ENCODE data around the gene RPP25L. TPM values are rescaled to one million over a fixed set of nuclear protein-coding genes. Genes with fewer than 3 reads are reported as not detected.

Gene RPP25L
- total and polyA plus RNA-seq, 5 donors = 17.8 to 49.0 (median 33.8) TPM

DNA sequence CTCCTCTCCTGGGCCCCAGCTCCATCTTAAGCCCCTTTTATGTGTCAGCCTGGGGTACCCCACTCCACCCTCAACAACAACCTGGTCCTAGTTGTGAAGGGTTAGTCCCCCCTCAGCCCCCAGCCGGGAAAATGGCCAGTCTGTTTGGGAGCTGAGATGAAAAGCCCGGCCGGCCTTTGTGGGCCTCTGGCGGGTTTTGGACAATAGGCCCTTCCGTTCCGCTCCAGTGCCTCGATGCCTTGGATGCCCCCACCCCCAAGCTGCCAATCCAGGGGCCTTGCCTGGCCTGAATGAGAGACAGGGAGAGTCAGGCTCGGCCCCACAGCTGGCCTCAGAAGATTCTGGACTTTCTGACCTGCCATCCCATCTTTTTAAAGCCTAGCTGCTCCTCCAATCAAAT is 31.5 kb downstream of the RPP25L start:
- Histone ChIP-seq H3K27ac (ENCODE audit: low read length) (no peak overlapping the region), H3K9me3 (ENCODE audit: control insufficient read depth, low read length) (no peaks in the 10 kb centered on the region), H3K4me1 (ENCODE audit: control insufficient read depth, insufficient read depth, low read length) (peaks cover 17% of the 10 kb centered on the region), H3K4me3 (ENCODE audit: low read length) (no peak overlapping the region), H3K27me3 (ENCODE audit: control insufficient read depth, insufficient read depth) (no peaks in the 10 kb centered on the region)
- ATAC-seq = no peak
- intact Hi-C loops (cut with DNase I) = no loop called here
- WGBS = 63% methylated on average over 8 of the region's 8 CpGs
- DNase-seq = no peak

DNA sequence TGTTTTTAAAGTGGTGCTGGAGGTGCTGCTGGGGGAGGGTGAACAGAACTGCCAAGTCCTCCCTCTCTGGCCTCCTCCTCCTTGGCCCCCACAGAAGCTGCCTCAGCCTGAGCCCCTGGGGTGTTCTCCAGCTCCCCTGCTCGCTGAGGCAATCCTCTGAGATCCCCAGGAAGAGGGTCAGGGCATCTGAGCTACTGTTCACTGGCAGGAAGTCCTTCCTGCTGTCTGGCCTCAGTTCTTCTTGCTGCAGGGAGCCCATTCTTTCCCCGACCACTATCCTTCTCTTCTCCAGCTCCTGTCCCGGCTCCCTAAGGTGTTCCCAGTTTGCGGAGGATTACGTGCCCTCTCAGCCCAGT is 32.1 kb downstream of the RPP25L start:
- no peak overlapping the region for H3K4me3 ChIP-seq (ENCODE audit: low read length)
- intact Hi-C loops (cut with DNase I) = no loop called here
- ATAC-seq = peak in 1 of 2 donors; percentile 19
- no peak overlapping the region for H3K27ac ChIP-seq (ENCODE audit: low read length)
- H3K4me1 ChIP-seq (ENCODE audit: control insufficient read depth, insufficient read depth, low read length) = peaks cover 14% of the 10 kb centered on the region
- H3K27me3 ChIP-seq (ENCODE audit: control insufficient read depth, insufficient read depth) = no peaks in the 10 kb centered on the region
- WGBS = 68% methylated on average over 5 of the region's 5 CpGs
- peak in 1 of 3 donors; percentile 54 for DNase-seq
- H3K9me3 ChIP-seq (ENCODE audit: control insufficient read depth, low read length) = no peaks in the 10 kb centered on the region

DNA sequence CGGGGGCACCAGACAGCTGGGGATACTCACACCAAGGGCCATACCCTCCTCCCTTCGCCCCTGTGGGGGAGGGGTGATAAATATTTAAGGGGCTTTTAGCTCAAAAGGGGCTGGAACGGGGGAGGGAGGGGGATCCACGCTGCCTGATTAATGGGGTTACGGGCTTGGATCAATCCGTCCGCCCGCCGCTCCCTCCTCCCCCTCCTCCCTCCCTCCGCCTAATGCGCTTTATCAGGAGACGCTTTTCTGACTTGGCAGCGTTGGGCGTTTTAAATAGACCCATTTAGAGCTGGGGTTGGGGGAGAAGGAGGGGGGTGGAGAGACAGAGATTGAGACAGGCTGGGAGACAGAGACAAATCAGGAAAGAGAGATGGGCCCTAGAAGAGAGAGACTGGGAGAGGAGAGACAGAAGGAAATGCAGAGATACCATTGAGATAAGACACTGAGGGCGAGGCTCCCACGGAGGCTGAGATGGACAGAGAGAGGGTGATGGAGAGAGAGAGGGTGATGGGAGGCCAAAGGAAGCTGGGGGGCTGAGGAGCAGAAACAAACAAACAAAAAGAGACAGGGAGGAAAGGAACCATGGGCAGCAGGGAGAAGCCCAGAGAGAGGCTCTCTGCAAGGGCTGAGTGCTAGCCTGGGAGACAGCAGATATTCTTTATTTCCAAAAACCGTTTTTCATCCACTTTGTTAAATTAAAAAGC is 32.6 kb downstream of the RPP25L start:
- 9% methylated on average over 17 of the region's 17 CpGs for WGBS
- H3K9me3 ChIP-seq (ENCODE audit: control insufficient read depth, low read length) = no peaks in the 10 kb centered on the region
- intact Hi-C loops (cut with DNase I) = no loop called here
- H3K27ac ChIP-seq (ENCODE audit: low read length) = peak overlapping the region; percentile 10
- no peaks in the 10 kb centered on the region for H3K27me3 ChIP-seq (ENCODE audit: control insufficient read depth, insufficient read depth)
- H3K4me3 ChIP-seq (ENCODE audit: low read length) = no peak overlapping the region
- ATAC-seq = peak; percentile 62 to 73
- peaks cover 14% of the 10 kb centered on the region for H3K4me1 ChIP-seq (ENCODE audit: control insufficient read depth, insufficient read depth, low read length)
- peak in 2 of 3 donors; percentile 78 to 81 for DNase-seq

DNA sequence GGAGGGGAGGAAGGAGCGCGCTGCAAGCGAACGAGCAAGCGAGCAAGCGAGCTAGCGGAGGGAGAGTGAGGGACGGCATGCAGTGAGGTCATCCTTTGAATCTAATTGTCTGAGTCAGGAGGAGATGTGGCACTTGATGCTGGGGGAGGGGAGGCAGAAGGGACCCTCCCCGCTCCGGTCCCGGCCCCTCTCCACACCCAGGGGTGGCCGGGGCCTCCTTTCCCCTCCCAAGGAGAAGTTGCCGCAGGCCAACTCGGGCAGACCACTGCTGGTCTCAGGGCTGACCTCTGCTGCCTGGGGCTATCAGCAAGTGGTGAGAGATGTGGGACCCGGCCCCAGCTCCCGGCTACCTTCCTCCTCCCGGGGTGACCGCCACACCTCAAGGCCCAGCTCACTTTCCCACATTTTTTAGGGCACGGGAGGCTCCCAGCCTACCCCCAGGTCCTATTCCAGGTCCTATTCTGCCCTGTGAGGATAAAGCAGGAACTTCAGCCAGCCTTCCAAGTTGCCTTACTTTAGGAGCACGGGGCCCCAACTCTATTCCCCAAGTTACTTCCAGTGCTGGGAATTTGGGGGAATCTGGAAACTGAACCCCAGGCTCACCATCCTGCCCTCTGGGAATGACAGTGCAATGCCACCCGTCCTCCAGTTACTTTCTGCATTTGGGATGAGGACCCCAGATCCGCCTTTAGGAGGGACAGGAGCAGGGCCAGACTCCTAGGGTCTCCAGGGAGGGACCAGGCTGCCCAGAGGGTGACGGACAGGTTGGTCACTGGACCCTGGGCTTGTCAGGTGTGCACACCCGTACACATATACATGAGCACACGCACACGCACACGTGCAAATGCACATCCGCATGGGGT is 33.4 kb downstream of the RPP25L start:
- ATAC-seq (peak; percentile 16 to 60), DNase-seq (peak in 1 of 3 donors; percentile 78)
- intact Hi-C loops (cut with DNase I) = no loop called here
- WGBS = 19% methylated on average over 28 of the region's 28 CpGs
- no peaks in the 10 kb centered on the region for H3K9me3 ChIP-seq (ENCODE audit: control insufficient read depth, low read length)
- peak overlapping the region; percentile 49 for H3K4me3 ChIP-seq (ENCODE audit: low read length)
- peak overlapping the region; percentile 7 for H3K27ac ChIP-seq (ENCODE audit: low read length)
- H3K4me1 ChIP-seq (ENCODE audit: control insufficient read depth, insufficient read depth, low read length) = peaks cover 14% of the 10 kb centered on the region
- H3K27me3 ChIP-seq (ENCODE audit: control insufficient read depth, insufficient read depth) = no peaks in the 10 kb centered on the region

DNA sequence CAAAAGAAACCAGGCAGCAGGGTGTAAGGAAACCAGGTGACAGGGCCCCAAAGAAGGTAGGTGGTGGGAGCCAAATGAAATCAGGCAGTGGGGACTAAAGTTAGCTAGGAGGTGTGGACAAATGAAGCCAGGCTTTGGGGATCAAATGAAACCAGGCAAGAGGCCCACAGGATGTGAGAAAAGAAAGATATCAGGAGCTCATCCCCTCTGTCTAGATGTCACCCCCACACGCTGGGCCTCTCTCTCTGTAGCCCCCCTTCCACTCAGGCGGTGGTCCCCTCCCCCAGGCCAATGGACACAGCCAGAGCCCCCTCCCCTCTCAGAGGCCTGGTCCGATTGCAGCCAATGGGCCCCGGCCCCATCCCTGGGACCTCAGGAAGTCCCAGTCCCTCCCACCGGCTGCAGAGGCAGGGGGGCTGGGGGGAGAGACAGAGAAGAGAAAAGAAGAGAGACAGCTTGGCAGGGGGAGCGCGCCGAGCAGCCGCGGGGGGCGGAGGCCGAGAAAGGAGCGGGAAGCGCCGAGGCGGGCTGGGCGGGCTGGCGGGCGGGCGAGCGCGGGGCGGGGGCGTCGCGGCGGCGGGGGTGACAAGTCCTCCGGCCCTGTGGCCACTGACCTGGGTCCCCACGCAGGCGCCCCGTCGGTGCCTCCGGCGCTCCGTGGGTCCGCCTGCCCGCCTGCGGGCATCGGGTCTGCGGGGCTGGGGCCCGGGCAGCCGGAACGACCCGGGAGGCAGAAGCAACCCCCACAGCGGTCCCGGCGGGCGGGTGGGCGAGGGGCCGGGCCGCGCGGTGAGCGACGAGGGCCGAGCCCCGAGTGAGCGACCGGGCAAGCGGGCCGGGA is 34.3 kb downstream of the RPP25L start:
- H3K4me1 ChIP-seq (ENCODE audit: control insufficient read depth, insufficient read depth, low read length) = peaks cover 12% of the 10 kb centered on the region
- no peak overlapping the region for H3K27ac ChIP-seq (ENCODE audit: low read length)
- peak in 1 of 3 donors; percentile 73 for DNase-seq
- intact Hi-C loops (cut with DNase I) = no loop called here
- H3K4me3 ChIP-seq (ENCODE audit: low read length) = peak overlapping the region; percentile 49
- no peaks in the 10 kb centered on the region for H3K27me3 ChIP-seq (ENCODE audit: control insufficient read depth, insufficient read depth)
- no peak for ATAC-seq
- no peaks in the 10 kb centered on the region for H3K9me3 ChIP-seq (ENCODE audit: control insufficient read depth, low read length)
- 3% methylated on average over 62 of the region's 62 CpGs for WGBS

DNA sequence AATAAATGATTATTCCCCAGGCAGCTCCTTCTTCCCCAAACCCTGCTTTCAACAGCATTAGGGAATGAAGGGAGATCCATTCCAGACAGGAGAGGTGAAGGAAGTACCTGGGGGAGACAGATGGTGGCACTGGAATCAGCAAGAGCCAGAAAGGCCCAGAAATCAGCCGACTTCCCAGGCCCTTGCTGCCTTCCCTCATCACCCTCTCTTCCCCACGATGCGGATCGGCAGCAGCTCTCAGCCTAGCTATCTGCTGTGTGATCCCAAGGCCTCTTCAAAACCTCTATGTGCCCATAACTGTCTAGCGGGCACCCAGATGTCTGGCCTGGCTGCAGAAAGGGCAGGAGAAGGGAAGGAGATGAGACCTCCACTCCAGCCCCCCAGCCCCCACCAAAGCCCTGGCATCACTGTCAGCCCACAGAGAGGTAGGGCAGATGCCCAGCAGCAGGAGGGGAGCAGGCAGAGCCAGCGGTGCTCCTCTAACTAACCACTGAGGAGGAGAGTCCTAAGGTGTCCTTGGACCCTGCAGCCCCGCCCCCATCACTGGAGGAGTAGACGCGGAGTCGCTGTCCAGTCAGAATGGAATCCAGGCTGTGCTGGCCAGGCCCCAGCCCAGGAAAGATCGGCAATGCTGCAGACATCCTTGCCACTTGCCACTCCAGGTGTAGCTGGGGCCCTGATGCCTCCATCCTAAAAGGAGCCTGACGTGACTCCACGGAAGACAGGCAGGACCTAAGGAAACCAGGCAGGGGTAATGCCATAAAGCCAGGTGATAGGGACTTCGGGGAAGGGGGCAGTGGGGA is 35.1 kb downstream of the RPP25L start:
- Histone ChIP-seq H3K27ac (ENCODE audit: low read length) (no peak overlapping the region), H3K4me3 (ENCODE audit: low read length) (no peak overlapping the region), H3K4me1 (ENCODE audit: control insufficient read depth, insufficient read depth, low read length) (peaks cover 11% of the 10 kb centered on the region), H3K9me3 (ENCODE audit: control insufficient read depth, low read length) (no peaks in the 10 kb centered on the region), H3K27me3 (ENCODE audit: control insufficient read depth, insufficient read depth) (no peaks in the 10 kb centered on the region)
- intact Hi-C loops (cut with DNase I) = no loop called here
- DNase-seq (peak in 2 of 3 donors; percentile 70 to 78), ATAC-seq (no peak)
- WGBS = 67% methylated on average over 14 of the region's 14 CpGs

DNA sequence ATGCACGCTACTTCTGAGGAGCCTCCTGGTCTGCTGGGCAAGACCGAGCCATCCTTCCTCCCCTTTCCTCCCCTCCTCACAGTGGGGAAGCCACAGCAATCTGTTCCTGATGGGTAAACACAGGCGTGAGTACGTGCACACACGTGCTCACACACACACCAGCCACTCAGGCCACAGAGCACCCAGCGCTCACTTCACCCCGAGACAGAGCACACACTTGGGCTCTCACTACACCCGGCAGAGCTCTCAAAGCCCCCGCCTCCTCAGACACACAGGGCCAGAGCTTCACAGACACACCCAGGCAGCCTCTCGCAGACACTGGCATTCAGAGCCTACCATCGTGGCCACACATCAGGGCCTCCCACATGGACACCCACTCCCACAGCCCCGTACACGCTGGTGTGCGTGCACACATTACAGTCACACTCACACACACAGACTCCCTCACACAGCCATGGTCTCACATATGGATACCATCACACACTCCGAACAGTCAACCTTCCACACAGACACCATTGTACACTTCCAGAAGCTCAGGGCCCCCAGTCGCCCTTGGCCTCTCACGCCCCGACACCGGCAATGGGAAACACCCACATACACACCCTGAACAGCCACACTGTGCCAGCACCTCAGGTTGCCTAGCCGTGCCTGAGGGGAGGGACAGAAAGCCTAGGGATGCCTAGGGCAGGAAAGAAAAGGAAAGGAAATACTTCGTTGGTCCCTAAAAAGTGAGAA is 35.9 kb downstream of the RPP25L start:
- 80% methylated on average over 21 of the region's 21 CpGs for WGBS
- Histone ChIP-seq H3K27ac (ENCODE audit: low read length) (no peak overlapping the region), H3K27me3 (ENCODE audit: control insufficient read depth, insufficient read depth) (no peaks in the 10 kb centered on the region), H3K4me1 (ENCODE audit: control insufficient read depth, insufficient read depth, low read length) (peaks cover 11% of the 10 kb centered on the region), H3K4me3 (ENCODE audit: low read length) (no peak overlapping the region), H3K9me3 (ENCODE audit: control insufficient read depth, low read length) (no peaks in the 10 kb centered on the region)
- DNase-seq (peak in 1 of 3 donors; percentile 35), ATAC-seq (no peak)
- intact Hi-C loops (cut with DNase I) = no loop called here

DNA sequence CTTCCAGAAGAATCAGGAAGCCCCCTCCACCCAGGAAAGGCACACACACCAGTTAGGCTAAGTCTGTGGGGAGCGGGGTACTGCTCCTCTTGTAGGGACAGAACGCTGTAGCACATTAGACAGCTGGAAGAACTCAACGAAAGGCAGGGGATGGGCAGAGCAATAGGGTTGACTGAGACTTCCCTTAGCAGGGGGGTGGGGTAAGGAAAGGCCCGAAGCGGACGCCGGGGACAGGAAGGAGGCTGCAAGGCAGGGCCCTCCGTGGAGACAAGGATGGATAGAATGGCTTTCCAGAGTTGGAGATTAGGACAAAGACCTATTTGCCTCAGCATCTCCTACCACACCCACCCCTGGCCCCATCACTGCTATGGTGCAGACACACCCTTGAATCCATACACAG is 36.7 kb downstream of the RPP25L start:
- H3K9me3 ChIP-seq (ENCODE audit: control insufficient read depth, low read length) = no peaks in the 10 kb centered on the region
- intact Hi-C loops (cut with DNase I) = no loop called here
- H3K4me1 ChIP-seq (ENCODE audit: control insufficient read depth, insufficient read depth, low read length) = peaks cover 13% of the 10 kb centered on the region
- WGBS = 36% methylated on average over 8 of the region's 8 CpGs
- H3K4me3 ChIP-seq (ENCODE audit: low read length) = no peak overlapping the region
- ATAC-seq (no peak), DNase-seq (no peak)
- H3K27me3 ChIP-seq (ENCODE audit: control insufficient read depth, insufficient read depth) = no peaks in the 10 kb centered on the region
- H3K27ac ChIP-seq (ENCODE audit: low read length) = no peak overlapping the region

DNA sequence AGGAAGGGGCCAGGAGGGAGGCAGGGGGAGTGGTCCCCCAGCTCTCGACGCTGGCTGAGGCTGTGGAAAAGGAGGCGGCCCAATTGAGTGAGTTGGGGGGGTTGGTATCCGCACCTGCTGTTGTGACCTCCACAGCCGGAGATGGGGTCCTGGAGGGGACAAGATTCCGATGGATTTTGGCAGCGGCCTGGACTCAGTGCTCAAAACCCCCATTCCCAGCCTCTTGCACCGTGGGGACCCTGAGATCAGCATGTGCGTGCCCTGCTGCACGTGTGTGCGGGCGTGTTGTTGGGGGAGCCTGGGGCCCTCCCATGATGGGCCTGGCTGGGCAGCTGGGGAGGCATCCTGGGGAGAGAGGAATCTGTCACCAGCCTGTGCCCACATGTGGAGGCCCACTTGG is 37.3 kb downstream of the RPP25L start:
- Histone ChIP-seq H3K4me3 (ENCODE audit: low read length) (no peak overlapping the region), H3K27me3 (ENCODE audit: control insufficient read depth, insufficient read depth) (no peaks in the 10 kb centered on the region), H3K4me1 (ENCODE audit: control insufficient read depth, insufficient read depth, low read length) (peaks cover 10% of the 10 kb centered on the region), H3K9me3 (ENCODE audit: control insufficient read depth, low read length) (no peaks in the 10 kb centered on the region), H3K27ac (ENCODE audit: low read length) (no peak overlapping the region)
- intact Hi-C loops (cut with DNase I) = no loop called here
- DNase-seq (peak in 2 of 3 donors; percentile 26 to 41), ATAC-seq (no peak)
- WGBS = 91% methylated on average over 12 of the region's 12 CpGs
